ENCODE results near the gene CDKN2D.

CDKN2D gene

GRCh38 chr19:10566658-10567410 lies 1.9 kb downstream of the CDKN2D start:
- no peak for TF ChIP-seq CTCF (conservative IDR thresholded peaks at IDR 0.05; ENCODE audit: low read depth, low read length)
- no peak for DNase-seq (ENCODE audit: low read depth)
- no peak overlapping the region for H3K4me3 ChIP-seq (ENCODE audit: low read depth, low read length)

GRCh38 chr19:10566408-10566657 lies 2.4 kb downstream of the CDKN2D start:
- no peak for TF ChIP-seq CTCF (conservative IDR thresholded peaks at IDR 0.05; ENCODE audit: low read depth, low read length)
- DNase-seq (ENCODE audit: low read depth) = no peak
- H3K4me3 ChIP-seq (ENCODE audit: low read depth, low read length) = peak overlapping the region; percentile 90

GRCh38 chr19:10565567-10566407 lies 3.0 kb downstream of the CDKN2D start, which contains the start of gene KRI1:
Gene KRI1 (minus strand): TSS chr19:10566010. CDS start chr19:10565999, 11 bp downstream.
- peak; percentile 24 for TF ChIP-seq CTCF (conservative IDR thresholded peaks at IDR 0.05; ENCODE audit: low read depth, low read length)
- H3K4me3 ChIP-seq (ENCODE audit: low read depth, low read length) = peak within 1 kb of the TSS; percentile 90
- DNase-seq (ENCODE audit: low read depth) = peak; percentile 98

GRCh38 chr19:10565028-10565566 lies 3.7 kb downstream of the CDKN2D start:
- DNase-seq (ENCODE audit: low read depth) = peak; percentile 44
- TF ChIP-seq CTCF (conservative IDR thresholded peaks at IDR 0.05; ENCODE audit: low read depth, low read length) = peak; percentile 44
- peak overlapping the region; percentile 90 for H3K4me3 ChIP-seq (ENCODE audit: low read depth, low read length)

- H3K4me3 ChIP-seq (ENCODE audit: low read depth, low read length) = no peak overlapping the region
- no peak for TF ChIP-seq CTCF (conservative IDR thresholded peaks at IDR 0.05; ENCODE audit: low read depth, low read length)
- no peak for DNase-seq (ENCODE audit: low read depth)
Observed at GRCh38 chr19:10562609-10563008, 6.2 kb downstream of the CDKN2D start.

- no peak overlapping the region for H3K4me3 ChIP-seq (ENCODE audit: low read depth, low read length)
- no peak for DNase-seq (ENCODE audit: low read depth)
- no peak for TF ChIP-seq CTCF (conservative IDR thresholded peaks at IDR 0.05; ENCODE audit: low read depth, low read length)
Observed at GRCh38 chr19:10560154-10560553, 8.6 kb downstream of the CDKN2D start.

All from choroid plexus epithelial cell (primary cell).